ENCODE data around the gene KLHL10. TPM values are rescaled to one million over a fixed set of nuclear protein-coding genes. Genes with fewer than 3 reads are reported as not detected.
"Not testable (repeated sequence)": the region's sequence is repeated elsewhere in the genome, so short reads cannot be mapped to it uniquely, and the experiment has no call there.

The KLHL10 gene
- total RNA-seq, 3 donors from 2014 or later: 0.73 TPM; not detected in 2

- intact Hi-C loops (cut with DNase I, micrococcal nuclease): no loop called here
These were observed 952 bp upstream of the KLHL10 start for GRCh38 chr17:41836550-41837196.

DNA sequence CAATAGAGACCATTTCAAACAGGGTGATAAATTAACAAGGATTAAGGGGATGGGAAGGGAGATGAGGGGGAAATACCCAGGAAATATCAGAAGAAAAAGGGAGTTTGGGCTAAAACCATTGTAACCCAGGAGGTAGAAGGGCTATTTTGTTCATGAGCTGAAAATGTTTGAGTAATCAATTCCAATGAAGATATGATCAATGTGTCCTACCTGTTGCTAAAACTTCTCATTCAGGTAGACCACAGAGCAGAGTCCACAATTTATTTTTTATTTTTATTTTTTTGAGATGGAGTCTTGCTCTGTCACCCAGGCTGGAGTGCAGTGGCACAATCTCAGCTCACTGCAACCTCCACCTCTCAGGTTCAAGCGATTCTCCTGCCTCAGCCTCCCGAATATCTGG is 1.8 kb downstream of the KLHL10 start:
- H3K4me3 ChIP-seq; H3K36me3 ChIP-seq (ENCODE audit: low read depth); H3K4me1 ChIP-seq (ENCODE audit: low read depth); ATAC-seq; intact Hi-C loops (cut with DNase I, micrococcal nuclease); H3K9me3 ChIP-seq; DNase-seq: not testable (repeated sequence)

More at GRCh38 chr17:41836550-41837196, 952 bp upstream of the KLHL10 start:
- TF ChIP-seq CTCF (IDR thresholded peaks at IDR 0.05): no peak
- ATAC-seq: no peak
- H3K9me3 ChIP-seq: no peaks in the 10 kb centered on the region
- no peak for DNase-seq
- peaks cover 6% of the 10 kb centered on the region for H3K4me1 ChIP-seq (ENCODE audit: low read depth)
- no peaks in the 10 kb centered on the region for H3K36me3 ChIP-seq (ENCODE audit: low read depth)
- H3K4me3 ChIP-seq: no peak overlapping the region

- H3K9me3 ChIP-seq; H3K36me3 ChIP-seq (ENCODE audit: low read depth); intact Hi-C loops (cut with DNase I, micrococcal nuclease); H3K4me3 ChIP-seq; DNase-seq; ATAC-seq; H3K4me1 ChIP-seq (ENCODE audit: low read depth): not testable (repeated sequence)
These were observed 3.2 kb downstream of the KLHL10 start for GRCh38 chr17:41840781-41841180.

DNA sequence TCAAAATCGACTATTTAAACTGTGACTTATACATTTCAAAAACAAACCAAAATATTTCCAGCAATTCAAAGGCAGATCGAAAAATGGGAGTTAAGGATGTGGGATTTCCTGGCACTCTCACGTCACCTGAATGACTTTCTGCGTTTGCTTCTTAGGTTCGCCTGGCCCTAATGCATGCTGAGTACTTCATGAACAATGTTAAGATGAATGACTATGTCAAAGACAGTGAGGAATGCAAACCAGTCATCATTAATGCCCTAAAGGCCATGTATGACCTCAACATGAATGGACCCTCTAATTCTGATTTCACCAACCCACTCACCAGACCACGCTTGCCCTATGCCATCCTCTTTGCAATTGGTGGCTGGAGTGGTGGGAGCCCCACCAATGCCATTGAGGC is 7.3 kb downstream of the KLHL10 start:
- no peaks in the 10 kb centered on the region for H3K9me3 ChIP-seq
- no peak for TF ChIP-seq CTCF (IDR thresholded peaks at IDR 0.05)
- no peaks in the 10 kb centered on the region for H3K36me3 ChIP-seq (ENCODE audit: low read depth)
- H3K4me1 ChIP-seq (ENCODE audit: low read depth): no peaks in the 10 kb centered on the region
- no peak overlapping the region for H3K4me3 ChIP-seq
- DNase-seq (no peak), ATAC-seq (no peak)
- intact Hi-C loops (cut with DNase I, micrococcal nuclease): no loop called here

DNA sequence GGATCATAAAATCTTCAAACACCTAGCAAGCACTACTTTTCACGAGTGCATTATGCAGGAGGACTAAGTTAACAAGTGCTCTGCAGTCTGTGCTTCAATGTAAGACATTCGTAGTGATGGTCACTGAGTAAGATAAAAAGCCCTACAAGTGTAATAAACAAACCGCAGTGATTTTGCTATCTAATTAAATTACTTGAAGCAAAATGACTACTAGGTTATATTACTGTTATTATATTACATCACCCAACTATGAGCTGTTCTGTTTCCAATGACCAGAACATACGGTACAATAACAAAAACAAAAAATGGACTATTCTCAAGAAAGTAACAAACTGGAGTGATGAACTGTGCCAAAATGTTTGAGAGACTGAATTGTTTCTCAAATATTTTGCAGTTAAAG is 11.2 kb downstream of the KLHL10 start:
- no peak for TF ChIP-seq CTCF (IDR thresholded peaks at IDR 0.05)
- no peak for ATAC-seq
- no peak overlapping the region for H3K4me3 ChIP-seq
- no peaks in the 10 kb centered on the region for H3K36me3 ChIP-seq (ENCODE audit: low read depth)
- H3K4me1 ChIP-seq (ENCODE audit: low read depth): no peaks in the 10 kb centered on the region
- no peak for DNase-seq
- intact Hi-C loops (cut with DNase I, micrococcal nuclease): no loop called here
- no peaks in the 10 kb centered on the region for H3K9me3 ChIP-seq

DNA sequence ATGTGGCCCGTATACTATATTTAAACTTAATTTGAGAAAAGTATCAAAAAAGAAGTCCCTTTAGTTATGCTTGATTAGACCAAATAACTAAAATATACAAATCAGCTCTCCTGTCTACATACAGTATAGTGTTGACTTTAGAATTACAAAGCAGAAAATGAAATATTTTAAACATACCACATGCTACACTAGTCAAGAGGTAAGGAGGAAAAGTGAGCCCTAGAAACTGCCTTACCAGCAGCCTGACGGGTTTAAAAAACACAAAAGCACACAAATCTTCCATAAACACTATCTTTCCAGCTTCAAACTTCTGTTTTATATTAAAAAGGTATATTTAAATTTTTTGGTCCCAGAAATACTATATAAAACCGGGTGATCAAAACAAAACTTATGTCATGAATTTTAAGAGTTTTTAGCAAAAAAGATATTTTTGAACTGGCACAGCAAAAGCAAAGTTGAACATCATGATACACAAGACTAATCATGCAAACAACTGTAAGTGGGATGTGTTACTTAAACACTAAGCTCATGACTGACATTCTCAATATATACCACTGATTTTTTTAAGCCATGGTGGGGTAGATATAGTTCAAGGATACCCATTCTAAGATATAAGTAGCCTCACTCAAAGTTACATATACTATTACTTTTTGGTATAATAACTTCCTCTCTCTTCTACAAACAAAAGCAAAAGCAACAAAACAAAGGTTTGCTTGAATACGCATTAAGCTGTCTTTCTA is 11.8 kb downstream of the KLHL10 start:
- intact Hi-C loops (cut with DNase I, micrococcal nuclease): no loop called here
- no peak for DNase-seq
- Histone ChIP-seq H3K9me3 (no peaks in the 10 kb centered on the region), H3K36me3 (ENCODE audit: low read depth) (no peaks in the 10 kb centered on the region), H3K4me1 (ENCODE audit: low read depth) (no peaks in the 10 kb centered on the region), H3K4me3 (no peak overlapping the region)
- ATAC-seq: no peak
- TF ChIP-seq CTCF (IDR thresholded peaks at IDR 0.05): no peak

- H3K9me3 ChIP-seq; H3K4me1 ChIP-seq (ENCODE audit: low read depth); H3K4me3 ChIP-seq; DNase-seq; H3K36me3 ChIP-seq (ENCODE audit: low read depth); intact Hi-C loops (cut with DNase I, micrococcal nuclease); ATAC-seq: not testable (repeated sequence)
These were observed 13.8 kb downstream of the KLHL10 start for GRCh38 chr17:41851382-41851781.

All from mucosa of descending colon (tissue), 3 donors.